GM20431 (cell line): ENCODE results near the gene FAM168A.

ENCODE experiments used
- in situ Hi-C: fragments of 300-500 bp; cut with MseI, MboI; formaldehyde crosslinking; loops from one replicate; pipeline ENCODE4 v1.15.0; 2020; ENCODE audit warnings: low sequenced_read_pairs; ENCODE audit not compliant: unreplicated experiment

The FAM168A gene

GRCh38 chr11:73394416-73395296 lies 203.3 kb downstream of the FAM168A start:
- in situ Hi-C loops, result no loop called here

GRCh38 chr11:73393479-73394415 lies 204.2 kb downstream of the FAM168A start:
- in situ Hi-C loops, result no loop called here

- in situ Hi-C loops, result no loop called here
These were observed 204.9 kb downstream of the FAM168A start for GRCh38 chr11:73393011-73393380.

GRCh38 chr11:73392108-73393010 lies 205.6 kb downstream of the FAM168A start:
- in situ Hi-C loops, result no loop called here

- in situ Hi-C loops, result no loop called here
These were observed 206.2 kb downstream of the FAM168A start for GRCh38 chr11:73391665-73392064.

GRCh38 chr11:73390601-73391565 lies 207.0 kb downstream of the FAM168A start:
- in situ Hi-C loops, result no loop called here

GRCh38 chr11:73389916-73390315 lies 208.0 kb downstream of the FAM168A start:
- in situ Hi-C loops, result no loop called here

- in situ Hi-C loops, result no loop called here
These were observed 208.8 kb downstream of the FAM168A start for GRCh38 chr11:73389134-73389525.

- in situ Hi-C loops, result no loop called here
These were observed 209.4 kb downstream of the FAM168A start for GRCh38 chr11:73388265-73389133.

GRCh38 chr11:73387594-73388264 lies 210.2 kb downstream of the FAM168A start:
- in situ Hi-C loops, result no loop called here

- in situ Hi-C loops, result no loop called here
These were observed 211.4 kb downstream of the FAM168A start for GRCh38 chr11:73386546-73386945.

- in situ Hi-C loops, result no loop called here
These were observed 211.9 kb downstream of the FAM168A start for GRCh38 chr11:73386016-73386415.

- in situ Hi-C loops, result no loop called here
These were observed 212.8 kb downstream of the FAM168A start for GRCh38 chr11:73384872-73385689.

GRCh38 chr11:73384531-73384871 lies 213.4 kb downstream of the FAM168A start:
- in situ Hi-C loops, result no loop called here

GRCh38 chr11:73384125-73384441 lies 213.8 kb downstream of the FAM168A start:
- in situ Hi-C loops, result no loop called here

- in situ Hi-C loops, result no loop called here
These were observed 214.4 kb downstream of the FAM168A start for GRCh38 chr11:73383249-73384124.
